Lung (tissue), 12 donors: ENCODE results near the gene C15orf39. TPM values are rescaled to one million over a fixed set of nuclear protein-coding genes. Genes with fewer than 3 reads are reported as not detected.

Source experiments
- ATAC-seq: fragments of 200-7000 bp; cut with Tn5 transposase; one replicate; pipeline ENCODE4 v1.9.1; 2020; ENCODE audit warnings: moderate number of reproducible peaks; ENCODE audit not compliant: insufficient read depth, low FRiP score
- DNase-seq, 3 donors: peaks; one replicate each; pipeline ENCODE4 v3.0.0-alpha.2; 2013 to 2017
- H3K27ac ChIP-seq, 2 donors: one replicate each; pipeline ENCODE4 v1.5.1; 2013; ENCODE audit warnings: mild to moderate bottlenecking in 2 of 2, moderate library complexity in 2 of 2, control low read depth in 1 of 2, inconsistent platforms in 1 of 2, low read depth in 1 of 2, low read length in 1 of 2
- H3K27me3 ChIP-seq, 3 donors: one replicate each; pipeline ENCODE4 v1.5.1; 2013; ENCODE audit warnings: low read length in 2 of 3; ENCODE audit not compliant: control insufficient read depth in 3 of 3, insufficient read depth in 3 of 3
- H3K36me3 ChIP-seq, 4 donors: one replicate each; pipeline ENCODE4 v1.5.1; 2013; ENCODE audit warnings: low read length in 4 of 4, mild to moderate bottlenecking in 1 of 4, moderate library complexity in 1 of 4; ENCODE audit not compliant: control insufficient read depth in 4 of 4, insufficient read depth in 4 of 4
- H3K4me1 ChIP-seq, 5 donors: one replicate each; pipeline ENCODE4 v1.5.1; 2013; ENCODE audit warnings: low read length in 5 of 5, mild to moderate bottlenecking in 2 of 5, moderate library complexity in 1 of 5; ENCODE audit not compliant: control insufficient read depth in 5 of 5, insufficient read depth in 5 of 5
- H3K4me3 ChIP-seq: one replicate; pipeline ENCODE4 v1.5.1; 2013; ENCODE audit warnings: mild to moderate bottlenecking, control low read depth, moderate library complexity
- H3K9ac ChIP-seq, 2 donors: one replicate each; pipeline ENCODE4 v1.5.1; 2013; ENCODE audit warnings: low read length in 2 of 2, control low read depth in 1 of 2; ENCODE audit not compliant: insufficient read depth in 1 of 2
- H3K9me3 ChIP-seq, 4 donors: one replicate each; pipeline ENCODE4 v1.5.1; 2013; ENCODE audit warnings: low read length in 3 of 4, mild to moderate bottlenecking in 1 of 4, moderate library complexity in 1 of 4; ENCODE audit not compliant: control insufficient read depth in 4 of 4, insufficient read depth in 3 of 4
- WGBS, 2 donors: extraction: QIAGEN DNeasy Blood & Tissue Kit; methylation state at CpG; one replicate each; pipeline ENCODE4 v1.1.7; 2013; 5-methylcytosine and 5-hydroxymethylcytosine counted together
- polyA plus RNA-seq, 2 donors: library from polyadenylated mRNA; stranded (reverse); fragments of 200-250 nt; gene quantifications; one replicate each; pipeline ENCODE4 v1.2.1, GENCODE V29; 2013
- total RNA-seq, 2 donors: library from RNA; depleted of rRNA in 1 of 2; stranded (reverse); fragments of >200 nt in 1 of 2; gene quantifications; one replicate each; pipeline ENCODE4 v1.2.1, GENCODE V29; 2014 to 2021
- TF ChIP-seq, protein P1 (sequence below): IDR thresholded peaks from 2 replicates; pipeline ENCODE4 v1.5.1; 2012; ENCODE audit warnings: mild to moderate bottlenecking; ENCODE audit errors: control extremely low read depth, extremely low read depth
- donor health status: control.
- donor health status: control.
- donor health status: Bipolar disorder and iron deficiency.
- donor health status: healthy.
- donor health status: DM: yes; HTN: yes; CAD: no.

C15orf39 gene
- total and polyA plus RNA-seq, 4 donors = 13.1 to 57.7 (median 25.6) TPM

DNA sequence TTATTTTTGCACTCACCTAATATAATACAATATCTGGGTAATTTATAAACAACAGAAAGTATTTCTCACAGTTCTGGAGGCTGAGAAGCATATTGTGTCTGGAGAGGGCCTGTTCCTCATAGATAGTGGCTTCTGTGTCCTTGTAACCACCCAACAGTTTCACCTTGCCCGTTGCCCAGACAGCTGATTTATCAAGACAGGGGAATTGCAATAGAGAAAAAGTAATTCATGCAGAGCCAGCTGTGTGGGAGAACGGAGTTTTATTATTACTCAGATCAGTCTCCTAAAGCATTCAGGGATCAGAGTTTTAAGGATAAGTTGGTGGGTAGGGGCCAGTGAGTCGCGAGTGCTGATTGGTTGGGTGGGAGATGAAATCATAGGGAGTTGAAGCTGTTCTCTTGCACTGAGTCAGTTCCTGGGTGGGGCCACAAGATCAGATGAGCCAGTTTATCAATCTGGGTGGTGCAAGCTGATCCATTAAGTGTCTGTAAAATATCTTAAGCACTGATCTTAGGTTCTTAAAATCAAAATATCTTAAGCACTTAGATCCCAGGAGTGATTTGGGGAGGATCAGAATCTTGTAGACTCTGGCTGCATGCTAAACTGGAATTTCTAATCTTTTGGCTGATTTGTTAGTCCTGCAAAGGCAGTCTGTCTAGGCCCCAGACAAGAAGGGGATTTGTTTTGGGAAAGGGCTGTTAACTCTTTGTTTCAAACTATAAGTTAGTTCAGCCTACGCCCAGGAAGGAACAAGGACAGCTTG, 33.9 kb upstream of the C15orf39 start:
- TF ChIP-seq, protein P1, sequence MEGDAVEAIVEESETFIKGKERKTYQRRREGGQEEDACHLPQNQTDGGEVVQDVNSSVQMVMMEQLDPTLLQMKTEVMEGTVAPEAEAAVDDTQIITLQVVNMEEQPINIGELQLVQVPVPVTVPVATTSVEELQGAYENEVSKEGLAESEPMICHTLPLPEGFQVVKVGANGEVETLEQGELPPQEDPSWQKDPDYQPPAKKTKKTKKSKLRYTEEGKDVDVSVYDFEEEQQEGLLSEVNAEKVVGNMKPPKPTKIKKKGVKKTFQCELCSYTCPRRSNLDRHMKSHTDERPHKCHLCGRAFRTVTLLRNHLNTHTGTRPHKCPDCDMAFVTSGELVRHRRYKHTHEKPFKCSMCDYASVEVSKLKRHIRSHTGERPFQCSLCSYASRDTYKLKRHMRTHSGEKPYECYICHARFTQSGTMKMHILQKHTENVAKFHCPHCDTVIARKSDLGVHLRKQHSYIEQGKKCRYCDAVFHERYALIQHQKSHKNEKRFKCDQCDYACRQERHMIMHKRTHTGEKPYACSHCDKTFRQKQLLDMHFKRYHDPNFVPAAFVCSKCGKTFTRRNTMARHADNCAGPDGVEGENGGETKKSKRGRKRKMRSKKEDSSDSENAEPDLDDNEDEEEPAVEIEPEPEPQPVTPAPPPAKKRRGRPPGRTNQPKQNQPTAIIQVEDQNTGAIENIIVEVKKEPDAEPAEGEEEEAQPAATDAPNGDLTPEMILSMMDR = no peak
- ATAC-seq = no peak
- Histone ChIP-seq H3K9ac (no peak overlapping the region), H3K36me3 (no peaks in the 10 kb centered on the region), H3K4me1 (peaks cover 0 to 12% (median 0%) of the 10 kb centered on the region in 5 donors), H3K9me3 (no peaks in the 10 kb centered on the region), H3K4me3 (no peak overlapping the region), H3K27ac (no peak overlapping the region), H3K27me3 (no peaks in the 10 kb centered on the region)
- 80 to 85% methylated on average over 5 of the region's 5 CpGs for WGBS, 2 donors
- DNase-seq = no peak

DNA sequence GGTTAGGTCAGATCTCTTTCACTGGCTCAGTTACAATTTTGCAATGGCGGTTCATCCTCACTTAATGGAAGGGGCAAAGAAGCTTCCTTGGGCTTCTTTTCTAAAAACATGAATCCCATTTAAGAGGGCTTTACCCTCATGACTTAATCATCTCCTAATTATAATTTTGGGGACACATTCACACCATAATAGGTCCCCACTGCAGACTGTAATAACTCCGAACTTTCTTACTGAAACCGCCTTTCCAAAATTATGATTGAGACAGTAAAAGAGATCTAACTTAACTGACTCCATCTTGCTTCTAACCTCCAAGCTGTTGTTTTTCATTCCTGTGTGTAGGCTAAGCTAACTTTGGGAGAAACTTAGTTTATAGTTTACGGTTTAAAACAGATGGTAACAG, 33.3 kb upstream of the C15orf39 start:
- H3K27ac ChIP-seq = no peak overlapping the region
- H3K9ac ChIP-seq = no peak overlapping the region
- WGBS, 2 donors = 74 to 87% methylated on average over 4 of the region's 4 CpGs
- no peaks in the 10 kb centered on the region for H3K9me3 ChIP-seq
- no peaks in the 10 kb centered on the region for H3K36me3 ChIP-seq
- no peaks in the 10 kb centered on the region for H3K27me3 ChIP-seq
- TF ChIP-seq, protein P1 = no peak
- DNase-seq (no peak), ATAC-seq (no peak)
- H3K4me1 ChIP-seq = peaks cover 0 to 12% (median 0%) of the 10 kb centered on the region in 5 donors
- H3K4me3 ChIP-seq = no peak overlapping the region

DNA sequence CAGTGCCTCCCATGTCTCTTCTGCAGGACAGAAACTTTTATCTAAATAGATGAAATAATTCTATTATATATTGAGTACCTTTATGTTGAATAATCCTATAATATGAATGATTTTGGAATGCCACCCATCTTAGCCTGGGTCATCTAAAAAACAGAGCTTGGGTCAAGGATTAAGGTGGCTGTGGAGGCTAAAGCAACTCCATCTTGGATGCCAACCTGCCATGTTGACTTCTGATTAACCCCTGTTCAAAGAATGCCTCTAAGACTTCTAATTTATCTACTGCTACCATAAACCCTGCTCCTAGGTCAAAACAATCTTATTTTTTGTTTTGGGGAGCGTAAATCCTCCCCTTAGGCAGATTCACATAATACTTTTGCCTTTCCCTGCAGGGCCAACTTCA, 31.5 kb upstream of the C15orf39 start:
- 98 to 100% methylated on average over 1 of the region's 1 CpG for WGBS, 2 donors
- no peak for ATAC-seq

More for the DNA sequence above, 31.5 kb upstream of the C15orf39 start:
- DNase-seq = no peak
- no peak overlapping the region for H3K9ac ChIP-seq
- no peaks in the 10 kb centered on the region for H3K27me3 ChIP-seq
- no peak overlapping the region for H3K4me3 ChIP-seq
- no peaks in the 10 kb centered on the region for H3K36me3 ChIP-seq
- H3K4me1 ChIP-seq = peaks cover 0 to 12% (median 0%) of the 10 kb centered on the region in 5 donors
- TF ChIP-seq, protein P1 = no peak
- no peaks in the 10 kb centered on the region for H3K9me3 ChIP-seq
- H3K27ac ChIP-seq = no peak overlapping the region
